Keratinocyte (primary cell): ENCODE data around the gene MAPK7.

Experiments
- EZH2 ChIP-seq: IDR thresholded peaks from one replicate; pipeline ENCODE4 v1.6.1; 2012; ENCODE audit warnings: inconsistent platforms, mild to moderate bottlenecking, low read length, moderate library complexity
- TF ChIP-seq, protein P1 (sequence below), 3 experiments: IDR thresholded peaks in 1 of 3; conservative IDR thresholded peaks in 1 of 3; optimal IDR thresholded peaks in 1 of 3; 2 replicates in 2 of 3; 3 replicates in 1 of 3; pipeline versions ENCODE3 to v1.5.1; 2011; ENCODE audit warnings: low read length in 3 of 3, mild to moderate bottlenecking in 3 of 3, moderate library complexity in 2 of 3, control low read depth in 1 of 3, inconsistent platforms in 1 of 3; ENCODE audit not compliant: insufficient read depth in 2 of 3; ENCODE audit errors: extremely low read depth in 1 of 3

DNA sequence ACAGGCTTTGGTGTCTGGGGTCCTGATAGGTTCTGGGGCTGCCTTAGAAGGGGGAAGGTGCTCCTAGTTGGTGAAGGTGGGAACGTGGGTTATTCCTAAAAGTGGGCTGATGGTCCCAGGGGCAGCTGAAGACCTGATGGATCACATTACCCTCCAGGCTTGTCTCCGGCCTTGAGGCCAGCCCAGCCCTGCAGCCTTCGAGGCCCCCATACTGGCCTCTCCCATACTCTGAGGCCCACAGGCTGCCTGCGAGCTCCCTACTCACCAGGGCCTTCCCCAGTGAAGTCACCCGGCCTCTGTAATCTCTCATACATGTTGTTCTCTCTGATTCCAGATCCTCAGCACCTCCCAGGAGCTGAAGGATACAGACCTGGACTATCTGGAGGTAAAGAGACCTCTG is 35.5 kb downstream of the MAPK7 start:
- TF ChIP-seq, protein P1, sequence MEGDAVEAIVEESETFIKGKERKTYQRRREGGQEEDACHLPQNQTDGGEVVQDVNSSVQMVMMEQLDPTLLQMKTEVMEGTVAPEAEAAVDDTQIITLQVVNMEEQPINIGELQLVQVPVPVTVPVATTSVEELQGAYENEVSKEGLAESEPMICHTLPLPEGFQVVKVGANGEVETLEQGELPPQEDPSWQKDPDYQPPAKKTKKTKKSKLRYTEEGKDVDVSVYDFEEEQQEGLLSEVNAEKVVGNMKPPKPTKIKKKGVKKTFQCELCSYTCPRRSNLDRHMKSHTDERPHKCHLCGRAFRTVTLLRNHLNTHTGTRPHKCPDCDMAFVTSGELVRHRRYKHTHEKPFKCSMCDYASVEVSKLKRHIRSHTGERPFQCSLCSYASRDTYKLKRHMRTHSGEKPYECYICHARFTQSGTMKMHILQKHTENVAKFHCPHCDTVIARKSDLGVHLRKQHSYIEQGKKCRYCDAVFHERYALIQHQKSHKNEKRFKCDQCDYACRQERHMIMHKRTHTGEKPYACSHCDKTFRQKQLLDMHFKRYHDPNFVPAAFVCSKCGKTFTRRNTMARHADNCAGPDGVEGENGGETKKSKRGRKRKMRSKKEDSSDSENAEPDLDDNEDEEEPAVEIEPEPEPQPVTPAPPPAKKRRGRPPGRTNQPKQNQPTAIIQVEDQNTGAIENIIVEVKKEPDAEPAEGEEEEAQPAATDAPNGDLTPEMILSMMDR (optimal IDR thresholded peaks at IDR 0.05 in 1 of 3, IDR thresholded peaks at IDR 0.05 in 1 of 3, conservative IDR thresholded peaks at IDR 0.05 in 1 of 3; ENCODE audit: extremely low read depth in 1 of 3, insufficient read depth in 2 of 3, low read length in 3 of 3) = no peak
- TF ChIP-seq EZH2 = no peak
